K562 (cell line): ENCODE results near the gene TTBK2. TPM values are rescaled to one million over a fixed set of nuclear protein-coding genes. Genes with fewer than 3 reads are reported as not detected.

ENCODE experiments used
- ATAC-seq: fragments of 200-7000 bp; cut with Tn5 transposase; 3 replicates; pipeline ENCODE4 v1.9.1; 2020; ENCODE audit warnings: moderate library complexity
- BruUV-seq: library from RNA; stranded (reverse); fragments of 400-500 nt; replicated peaks from 2 replicates; lab custom pipeline; 2021; lab: Mats Ljungman, UMichigan
- CTCF ChIA-PET: fragments of 300-600 bp; formaldehyde crosslinking; extraction: SDS; loops from one replicate; lab custom pipeline; 2021; ENCODE audit warnings: low intra/inter-chr PET ratio; lab: Yijun Ruan, JAX
- POLR2A ChIA-PET: fragments of 300-600, 350-650 bp; sonication (Branson Sonifier 250); formaldehyde crosslinking; extraction: SDS; loops from one replicate; lab custom pipeline; 2021; ENCODE audit warnings: antibody characterized with exemption, inconsistent platforms; lab: Yijun Ruan, JAX
- DNase-seq, 4 experiments: peaks; one replicate each; pipeline versions ENCODE4 v3.0.0 to v3.0.0-alpha.2; 2011 to 2018; ENCODE audit warnings: low spot score in 3 of 4, mixed read lengths in 3 of 4; ENCODE audit errors: extremely low read depth in 1 of 4
- FAIRE-seq: peaks from 2 replicates; lab custom pipeline; 2011; peaks lifted over from hg19 to GRCh38; lab: Jason Lieb, UNC
- H2AFZ ChIP-seq: 2 replicates; pipeline ENCODE4 v1.6.0; 2011; ENCODE audit warnings: low read depth, low read length, control low read depth, inconsistent platforms
- H3K27ac ChIP-seq: fragments of 200-600 bp; 3 replicates; pipeline ENCODE4 v1.8.0; 2011; ENCODE audit warnings: low read depth, mild to moderate bottlenecking, control low read depth, inconsistent platforms, low read length, moderate library complexity, mixed read lengths; ENCODE audit errors: extremely low read depth
- H3K27me3 ChIP-seq, 2 experiments: fragments of 300-600 bp in 1 of 2; 2 replicates in 1 of 2; 3 replicates in 1 of 2; pipeline versions ENCODE4 v1.6.0 to v1.8.0; 2011; ENCODE audit warnings: inconsistent platforms in 2 of 2, low read length in 2 of 2, mild to moderate bottlenecking in 1 of 2, mixed read lengths in 1 of 2, moderate library complexity in 1 of 2; ENCODE audit not compliant: control insufficient read depth in 2 of 2, insufficient read depth in 2 of 2
- H3K36me3 ChIP-seq: fragments of 300-600 bp; 3 replicates; pipeline ENCODE4 v1.8.0; 2011; ENCODE audit warnings: mild to moderate bottlenecking, low read length, inconsistent platforms; ENCODE audit not compliant: control insufficient read depth, insufficient read depth
- H3K4me1 ChIP-seq, 2 experiments: fragments of 200-600 bp in 1 of 2; replicated peaks in 1 of 2; 2 replicates in 1 of 2; 3 replicates in 1 of 2; pipeline versions ENCODE4 v1.5.1 to v1.8.0; 2011; ENCODE audit warnings: inconsistent platforms in 2 of 2, low read length in 2 of 2, mild to moderate bottlenecking in 1 of 2, mixed read lengths in 1 of 2, moderate library complexity in 1 of 2; ENCODE audit not compliant: control insufficient read depth in 2 of 2, insufficient read depth in 2 of 2
- H3K4me2 ChIP-seq: 2 replicates; pipeline ENCODE4 v1.6.1; 2011; ENCODE audit warnings: low read length, control low read depth, inconsistent platforms, mixed read lengths; ENCODE audit not compliant: insufficient read depth
- H3K4me3 ChIP-seq: fragments of 200-600 bp; sonication (generic), shearing (Covaris generic); 2 replicates; pipeline ENCODE4 v1.5.1; 2016; ENCODE audit warnings: control low read depth, inconsistent platforms
- H3K79me2 ChIP-seq: fragments of 200-600 bp; 3 replicates; pipeline ENCODE4 v1.8.0; 2011; ENCODE audit warnings: low read length, inconsistent platforms; ENCODE audit not compliant: control insufficient read depth, insufficient read depth
- H3K9ac ChIP-seq, 2 experiments: 2 replicates each; pipeline versions ENCODE4 v1.6.0 to v1.6.1; 2011; ENCODE audit warnings: low read depth in 2 of 2, low read length in 2 of 2, control low read depth in 1 of 2, inconsistent platforms in 1 of 2, mild to moderate bottlenecking in 1 of 2, mixed read lengths in 1 of 2; ENCODE audit not compliant: insufficient read depth in 1 of 2
- H3K9me1 ChIP-seq: one replicate; pipeline ENCODE4 v1.6.0; 2011; ENCODE audit warnings: inconsistent platforms, mild to moderate bottlenecking, low read length, moderate library complexity; ENCODE audit not compliant: control insufficient read depth, insufficient read depth
- H3K9me3 ChIP-seq: replicated peaks from 2 replicates; pipeline ENCODE4 v1.5.1; 2011; ENCODE audit warnings: low read depth, low read length, inconsistent platforms; ENCODE audit not compliant: control insufficient read depth, insufficient read depth
- H4K20me1 ChIP-seq: replicated peaks from 2 replicates; pipeline ENCODE4 v1.6.1; 2011; ENCODE audit warnings: low read length, inconsistent platforms, mixed read lengths; ENCODE audit not compliant: control insufficient read depth, insufficient read depth
- CTCF ChIP-seq, 3 experiments: IDR thresholded peaks in 2 of 3; conservative IDR thresholded peaks in 1 of 3; 2 replicates each; pipeline ENCODE4 v1.5.1; 2011 to 2012; ENCODE audit warnings: low read length in 3 of 3, mild to moderate bottlenecking in 3 of 3, control low read depth in 2 of 3, improper control_type of control experiment in 1 of 3, inconsistent platforms in 1 of 3, low read depth in 1 of 3, mixed read lengths in 1 of 3, moderate library complexity in 1 of 3; ENCODE audit not compliant: insufficient read depth in 2 of 3
- KAT7 ChIP-seq: sonication (generic); formaldehyde crosslinking; IDR thresholded peaks from 2 replicates; pipeline ENCODE4 v1.8.0; 2022; ENCODE audit warnings: missing genetic modification reagents, mild to moderate bottlenecking, borderline replicate concordance
- RAD21 ChIP-seq, 2 experiments: fragments of 250-450 bp in 1 of 2; fragments of 450-650 bp in 1 of 2; sonication (Bioruptor Pico) in 1 of 2; formaldehyde crosslinking in 1 of 2; IDR thresholded peaks in 1 of 2; conservative IDR thresholded peaks in 1 of 2; 2 replicates each; pipeline versions ENCODE4 v1.4.0 to v1.8.0; 2020 to 2022; ENCODE audit warnings: mild to moderate bottlenecking in 2 of 2, moderate library complexity in 1 of 2
- RB1 ChIP-seq: fragments of 450-650 bp; IDR thresholded peaks from 2 replicates; pipeline ENCODE4 v1.6.1; 2017; ENCODE audit warnings: low read depth, mild to moderate bottlenecking
- WGBS: fragments of 100-300 bp; shearing (Covaris generic); methylation state at CpG from one replicate; pipeline ENCODE4 v1.1.6; 2016; ENCODE audit warnings: low coverage, mixed read lengths; ENCODE audit not compliant: insufficient coverage; ENCODE audit errors: missing lambda C conversion rate; 5-methylcytosine and 5-hydroxymethylcytosine counted together
- in situ Hi-C: fragments of 300-500 bp; cut with MboI; formaldehyde crosslinking; loops from 4 replicates; pipeline ENCODE4 v1.15.0; 2018; ENCODE audit warnings: inconsistent platforms, mixed read lengths
- intact Hi-C: fragments of 100-400 bp; cut with micrococcal nuclease; formaldehyde crosslinking; loops from 2 replicates; pipeline ENCODE4 v1.14.2; 2022
- polyA plus RNA-seq, 8 experiments: library from polyadenylated mRNA; depleted of rRNA in 4 of 8; stranded (reverse) in 5 of 8; unstranded in 3 of 8; fragments of >200 nt; fragmentation: Nextera tagmentation in 2 of 8; fragmentation: Illumina TruSeq in 1 of 8; extraction: Ambion mirVana in 2 of 8; extraction: Trizol in 1 of 8; gene quantifications; 2 replicates each; pipeline versions ENCODE4 v1.2.1 to v1.2.3, GENCODE V29; 2011 to 2014; ENCODE audit warnings: inconsistent platforms in 1 of 8, missing spikeins in 1 of 8
- total RNA-seq, 7 experiments: library from RNA; depleted of rRNA in 6 of 7; stranded (reverse); fragments of >200 nt in 6 of 7; fragmentation: Illumina TruSeq in 2 of 7; extraction: Trizol in 2 of 7; gene quantifications; 2 replicates each; pipeline versions ENCODE4 v1.2.1 to v1.2.3, GENCODE V29; 2011 to 2021; ENCODE audit warnings: low replicate concordance in 1 of 7

TTBK2 gene
- total and polyA plus RNA-seq, 9 of the 15 experiments (the other 6 are each of a cell fraction or from before 2014, with no cell fraction given) = 0.89 to 8.0 (median 4.8) TPM

- no peaks in the 10 kb centered on the region for H3K9me1 ChIP-seq
- FAIRE-seq (no peak), ATAC-seq (no peak), DNase-seq (peak in 1 of 4 experiments; percentile 21)
- peak overlapping the region in 1 of 2 experiments; percentile 33; a peak in 2 of 4 replicates for H3K9ac ChIP-seq
- ChIA-PET POLR2A (interaction anchor here (0.5 to 1.0 kb wide), 5 partner anchors 9 to 407 kb away, joined by 3 read pairs; no protein-coding TSS in a partner anchor), CTCF (interaction anchor here (0.7 to 1.0 kb wide), 2 partner anchors 125 kb away, joined by 3 to 4 read pairs; no protein-coding TSS in a partner anchor)
- no TSS peak for BruUV-seq
- no peak overlapping the region for H2AFZ ChIP-seq
- no peaks in the 10 kb centered on the region for H3K27me3 ChIP-seq
- H4K20me1 ChIP-seq = no peaks in the 10 kb centered on the region
- TF ChIP-seq RB1 (no peak), CTCF (IDR thresholded peaks at IDR 0.05 in 2 of 3, conservative IDR thresholded peaks at IDR 0.05 in 1 of 3; ENCODE audit: insufficient read depth in 2 of 3, low read depth in 1 of 3, low read length in 3 of 3) (peak; percentile 27 to 44 (median 42); a peak in 5 of 6 replicates), KAT7 (CRISPR knock-in tag) (no peak), RAD21 (CRISPR knock-in tag; conservative IDR thresholded peaks at IDR 0.05 in 1 of 2, IDR thresholded peaks at IDR 0.05 in 1 of 2) (peak in 1 of 2 experiments; percentile 36; a peak in 2 of 4 replicates)
- intact Hi-C loops (loop anchor here (1.0 kb wide), 1 partner anchor 125 kb away; no protein-coding TSS in a partner anchor), in situ Hi-C loops (no loop called here)
- no peak overlapping the region for H3K4me2 ChIP-seq
- no peaks in the 10 kb centered on the region for H3K79me2 ChIP-seq
- 0 out of 3 replicates have a peak, but pooled peaks cover 2% of the 10 kb centered on the region for H3K36me3 ChIP-seq
- H3K9me3 ChIP-seq = no peaks in the 10 kb centered on the region
- WGBS = 64% methylated on average over 20 of the region's 22 CpGs
- H3K4me1 ChIP-seq = peaks cover 0 to 4% of the 10 kb centered on the region in 2 experiments; a peak in 1 of 5 replicates
- H3K27ac ChIP-seq = no peak overlapping the region
- H3K4me3 ChIP-seq = no peak overlapping the region
Observed at GRCh38 chr15:42800731-42801474, 119.7 kb downstream of the TTBK2 start.
